NCI-H345 (cell line): ENCODE measurements around the gene CSTF2.
"Not testable (repeated sequence)": the region's sequence is repeated elsewhere in the genome, so short reads cannot be mapped to it uniquely, and the experiment has no call there.

ENCODE experiments used
- DNase-seq: peaks from one replicate; lab custom pipeline; 2025; lab: John Stamatoyannopoulos, UW

Gene CSTF2, protein sequence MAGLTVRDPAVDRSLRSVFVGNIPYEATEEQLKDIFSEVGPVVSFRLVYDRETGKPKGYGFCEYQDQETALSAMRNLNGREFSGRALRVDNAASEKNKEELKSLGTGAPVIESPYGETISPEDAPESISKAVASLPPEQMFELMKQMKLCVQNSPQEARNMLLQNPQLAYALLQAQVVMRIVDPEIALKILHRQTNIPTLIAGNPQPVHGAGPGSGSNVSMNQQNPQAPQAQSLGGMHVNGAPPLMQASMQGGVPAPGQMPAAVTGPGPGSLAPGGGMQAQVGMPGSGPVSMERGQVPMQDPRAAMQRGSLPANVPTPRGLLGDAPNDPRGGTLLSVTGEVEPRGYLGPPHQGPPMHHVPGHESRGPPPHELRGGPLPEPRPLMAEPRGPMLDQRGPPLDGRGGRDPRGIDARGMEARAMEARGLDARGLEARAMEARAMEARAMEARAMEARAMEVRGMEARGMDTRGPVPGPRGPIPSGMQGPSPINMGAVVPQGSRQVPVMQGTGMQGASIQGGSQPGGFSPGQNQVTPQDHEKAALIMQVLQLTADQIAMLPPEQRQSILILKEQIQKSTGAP

DNA sequence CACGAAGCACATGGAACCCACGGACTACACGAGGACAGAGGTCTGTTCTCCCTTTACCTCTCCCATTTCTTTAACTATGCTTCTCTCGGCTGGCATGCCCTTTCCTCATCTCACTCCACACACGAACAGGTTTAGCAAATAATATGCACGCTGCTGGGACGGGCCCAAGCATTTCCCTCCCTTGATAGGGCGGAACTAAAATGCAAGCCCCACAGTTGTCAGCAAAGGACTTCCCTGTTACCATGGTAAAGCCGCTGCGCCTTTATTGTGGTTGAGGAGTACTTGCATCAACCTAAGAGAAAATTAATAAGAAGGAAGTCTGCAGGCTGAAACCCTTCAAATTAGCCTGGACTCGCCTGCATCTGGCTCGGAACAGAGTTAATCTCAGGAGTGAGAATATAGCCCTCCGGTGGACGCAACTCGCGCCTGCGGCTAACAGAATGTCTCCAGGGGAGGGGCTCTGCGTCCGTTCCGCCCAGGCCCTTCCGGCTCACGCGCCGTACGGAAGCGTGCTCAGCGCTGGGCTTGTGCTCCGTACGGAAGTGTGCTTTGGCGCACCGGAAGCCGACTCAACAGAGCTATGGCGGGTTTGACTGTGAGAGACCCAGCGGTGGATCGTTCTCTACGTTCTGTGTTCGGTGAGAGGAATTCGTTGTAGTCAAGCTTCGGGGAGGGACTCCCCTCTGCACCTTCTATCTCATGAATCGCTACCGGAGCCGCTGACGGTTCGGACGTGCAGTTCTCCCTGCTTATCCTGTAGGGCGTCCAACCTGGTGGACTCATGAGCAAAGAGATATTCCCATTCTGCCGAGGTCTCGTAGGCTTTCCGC lies at the start of gene CSTF2:
Gene CSTF2 (plus strand): TSS at position 555 of the 830 bp plus-strand sequence. CDS start 26 bp downstream, at position 581.
- peak; percentile 91 for DNase-seq

DNA sequence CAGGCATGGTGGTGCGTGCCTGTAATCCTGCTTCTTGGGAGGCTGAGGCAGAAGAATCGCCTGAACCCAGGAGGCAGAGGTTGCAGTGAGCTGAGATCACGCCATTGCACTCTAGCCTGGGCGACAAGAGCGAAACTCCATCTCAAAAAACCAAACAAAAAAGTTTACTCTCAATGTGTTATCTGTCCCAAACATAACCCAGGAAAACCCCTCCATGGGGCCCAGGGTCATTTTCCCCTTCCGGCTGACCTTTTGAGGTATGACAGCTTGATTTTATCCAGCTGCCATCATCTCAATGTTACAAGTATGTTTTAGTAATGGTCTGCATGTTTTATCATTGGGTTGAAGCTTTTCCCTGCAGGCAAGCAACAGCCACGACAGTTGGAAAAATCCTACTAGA lies 23.8 kb upstream of the CSTF2 start:
- DNase-seq, result not testable (repeated sequence)

DNA sequence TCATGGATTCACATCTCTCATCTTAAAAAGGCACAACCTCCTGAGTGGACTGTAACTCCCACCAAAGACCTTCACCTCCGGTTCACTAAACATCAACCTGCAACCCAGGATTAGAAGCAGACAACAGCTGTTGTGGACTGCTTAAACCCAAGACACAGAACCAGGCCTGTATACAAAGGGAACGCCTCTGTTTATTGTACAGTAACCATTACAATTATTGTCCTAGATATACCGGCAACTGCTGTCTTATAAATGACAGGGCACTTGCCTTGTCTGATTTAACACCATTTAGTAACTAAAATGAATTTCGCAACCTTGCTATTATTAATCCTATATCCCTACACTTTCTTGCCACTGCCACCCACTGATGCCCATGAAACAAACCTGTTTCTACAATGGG lies 22.8 kb upstream of the CSTF2 start:
- no peak for DNase-seq

DNA sequence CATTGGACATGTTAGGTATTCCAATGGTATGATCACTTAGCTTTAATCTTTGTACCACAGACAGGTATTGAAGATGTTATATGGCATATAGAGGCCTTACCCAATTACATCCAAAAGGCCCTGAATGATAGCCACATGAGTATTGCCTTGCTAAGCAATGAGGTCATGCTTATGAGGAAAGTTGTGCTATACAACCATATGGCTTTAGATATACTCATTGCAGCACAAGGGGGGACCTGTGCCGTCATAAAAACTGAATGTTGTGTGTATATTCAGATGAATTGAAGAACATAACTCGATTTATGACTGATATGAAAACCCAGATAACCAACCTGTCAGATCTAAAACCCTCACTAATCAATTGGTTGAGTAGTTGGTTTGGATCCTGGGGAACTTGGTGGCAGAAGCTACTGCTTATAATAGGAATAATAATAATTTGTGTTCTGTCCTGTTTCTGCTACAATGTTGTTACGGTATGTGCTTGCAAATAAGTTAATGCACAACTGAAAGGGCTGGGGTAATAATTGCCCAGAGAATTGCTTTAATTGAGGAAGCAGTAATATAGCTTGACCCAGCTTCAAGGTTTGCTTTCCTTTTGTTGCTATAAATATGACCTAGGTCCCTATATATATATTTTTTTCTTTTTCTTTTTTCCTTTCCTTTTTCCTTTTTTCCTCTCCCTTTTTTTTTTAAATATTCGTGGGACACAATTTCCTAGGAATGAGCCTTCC lies 21.5 kb upstream of the CSTF2 start:
- DNase-seq, result no peak

DNA sequence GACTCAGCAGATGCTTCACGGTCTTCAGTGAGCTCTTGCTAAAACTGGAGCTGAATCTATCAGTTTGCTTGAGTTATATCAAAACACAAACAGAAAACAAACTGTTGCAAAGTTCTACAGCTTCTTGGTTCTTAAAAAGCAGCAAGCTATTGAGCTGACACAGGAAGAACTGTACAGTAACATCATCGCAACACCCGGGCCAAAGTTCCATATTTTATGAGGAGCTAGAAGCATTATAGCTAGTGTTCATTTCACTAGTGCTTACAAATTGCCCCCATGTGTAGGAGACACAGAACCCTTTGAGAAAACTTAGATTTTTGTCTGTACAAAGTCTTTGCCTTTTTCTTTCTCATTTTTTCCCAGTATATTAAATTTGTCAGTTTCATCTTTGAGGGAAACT lies 17.3 kb upstream of the CSTF2 start:
- no peak for DNase-seq

DNA sequence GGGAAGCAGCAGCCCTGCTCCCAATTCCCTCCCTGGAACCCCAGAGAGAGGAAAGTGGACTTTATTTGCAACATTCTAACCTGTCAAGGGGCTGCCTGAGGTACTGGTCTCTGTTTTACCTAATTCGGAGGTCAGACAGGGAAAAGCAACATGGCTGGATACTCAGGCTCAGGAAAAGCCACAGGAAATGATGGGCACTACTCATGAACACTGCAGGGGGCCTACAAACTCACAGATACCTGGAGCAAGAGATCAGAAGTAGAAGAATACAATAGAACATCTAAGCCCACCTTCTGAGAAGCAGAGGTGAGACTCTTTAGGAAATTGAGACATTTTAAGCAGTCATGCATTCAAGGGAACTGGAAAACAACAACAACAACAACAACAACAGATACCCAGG lies 15.4 kb upstream of the CSTF2 start:
- no peak for DNase-seq

DNA sequence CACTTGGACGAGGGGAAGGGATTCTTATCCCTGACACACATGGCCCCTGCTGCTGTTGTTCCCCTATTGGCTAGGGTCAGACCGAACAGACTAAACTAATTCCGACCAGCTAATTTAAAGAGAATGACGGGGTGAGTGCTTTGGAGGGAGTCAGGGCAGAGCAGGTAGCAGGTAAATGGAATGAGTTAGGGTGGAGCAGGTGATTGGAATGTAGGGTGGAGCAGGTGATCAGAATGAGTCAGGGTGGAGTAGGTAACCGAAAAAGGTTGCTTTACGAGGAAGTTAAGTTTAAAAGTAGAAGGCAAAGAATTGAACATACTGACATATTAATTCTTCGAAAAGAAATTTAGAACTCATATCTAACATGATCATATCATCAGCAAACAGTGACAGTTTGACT lies 11.9 kb upstream of the CSTF2 start:
- not testable (repeated sequence) for DNase-seq

DNA sequence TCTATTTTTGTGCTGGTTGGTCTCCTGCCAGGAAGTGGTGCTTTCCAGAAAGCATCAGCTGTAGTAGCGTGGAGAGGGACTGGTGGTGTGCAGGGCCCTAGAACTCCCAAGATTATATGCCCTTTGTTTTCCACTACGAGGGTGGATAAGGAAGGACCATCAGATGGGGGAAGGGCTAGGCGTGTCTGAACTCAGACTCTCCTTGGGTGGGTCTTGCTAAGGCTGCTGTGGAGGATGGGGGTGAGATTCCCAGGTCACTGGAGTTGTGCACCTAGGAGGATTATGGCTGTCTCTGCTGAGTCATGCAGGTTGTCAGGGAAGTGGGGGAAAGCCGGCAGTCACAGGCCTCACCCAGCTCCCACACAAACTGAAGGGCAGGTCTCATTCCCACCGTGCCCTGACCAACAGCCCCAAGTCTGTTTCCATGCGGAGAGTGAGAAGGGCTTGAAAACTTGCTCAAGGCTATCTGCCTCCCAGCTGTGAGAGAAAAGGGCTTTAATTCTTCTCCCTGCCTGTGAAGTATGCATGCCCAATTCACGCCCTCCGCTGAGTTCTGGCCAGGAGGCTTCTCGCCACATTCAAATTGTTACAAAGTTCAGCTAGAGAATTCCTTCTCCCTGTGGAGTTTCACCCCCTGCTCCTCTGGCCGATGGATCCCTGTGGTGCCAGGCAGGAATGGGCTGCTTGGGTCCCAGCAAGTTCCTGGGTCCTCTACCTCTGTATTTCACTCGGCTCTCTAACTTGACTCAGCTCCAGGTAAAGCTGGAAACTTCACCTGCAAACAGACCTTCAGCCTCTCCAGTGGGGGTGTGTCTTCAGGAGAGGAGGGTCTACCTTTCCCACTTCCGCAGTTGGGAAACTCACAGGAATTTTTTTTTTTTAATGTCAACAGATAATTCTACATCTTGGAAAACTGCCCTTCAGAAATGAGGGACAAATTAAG lies 7.7 kb upstream of the CSTF2 start:
- DNase-seq, result no peak

DNA sequence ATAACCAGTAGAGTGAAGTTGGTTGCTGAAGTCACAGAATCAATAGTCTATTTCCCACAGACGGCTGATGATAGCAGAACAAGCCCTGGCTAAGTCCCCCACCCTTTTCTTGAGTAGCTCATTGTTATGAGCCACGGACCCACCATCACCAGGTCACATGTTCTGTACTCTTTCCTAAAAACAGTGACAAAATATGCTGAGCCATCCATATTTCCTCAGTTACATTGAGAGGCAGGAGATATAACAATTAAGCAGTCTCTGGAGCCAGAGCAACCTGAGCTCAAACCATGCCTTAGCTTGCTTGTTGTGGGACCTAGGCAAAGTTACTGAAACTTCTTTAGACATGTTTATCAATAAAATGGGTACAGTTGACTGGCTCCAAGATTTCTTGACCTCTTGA lies 2.9 kb upstream of the CSTF2 start:
- DNase-seq, result no peak

DNA sequence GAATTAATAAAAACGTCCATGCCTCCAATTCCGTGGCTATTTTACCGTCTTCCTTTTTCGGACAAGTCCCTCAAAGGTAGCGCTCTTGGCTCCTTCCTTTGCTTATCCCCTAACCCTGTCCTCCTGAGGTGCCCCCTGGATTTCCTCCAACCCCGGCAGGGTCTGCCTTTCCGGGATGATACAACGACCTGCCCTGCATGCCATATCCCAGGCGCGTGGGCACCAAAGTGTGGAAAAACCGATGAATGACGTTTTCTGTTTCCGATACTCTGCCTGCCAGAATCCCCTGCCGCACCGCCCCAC lies 706 bp upstream of the CSTF2 start:
- no peak for DNase-seq

DNA sequence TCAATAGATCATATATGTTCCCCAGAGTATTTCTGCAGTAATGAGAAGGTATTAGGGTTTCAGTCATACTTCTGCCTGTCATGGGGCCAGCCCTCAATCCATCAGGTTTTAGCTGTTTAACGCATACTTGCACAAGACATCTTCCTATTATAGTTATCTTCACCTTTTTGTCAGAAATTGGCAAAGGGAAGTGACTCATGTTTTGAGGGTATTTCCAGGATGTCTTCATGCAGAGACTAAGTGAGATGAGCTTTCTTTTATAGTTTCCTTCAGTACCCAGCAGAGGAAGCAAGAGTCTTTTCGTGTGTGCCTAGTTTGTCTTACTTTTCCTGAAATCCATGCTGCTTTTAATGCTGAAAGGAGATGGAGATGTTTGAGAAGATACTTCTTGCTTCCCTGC lies 9.5 kb downstream of the CSTF2 start:
- DNase-seq, result no peak

DNA sequence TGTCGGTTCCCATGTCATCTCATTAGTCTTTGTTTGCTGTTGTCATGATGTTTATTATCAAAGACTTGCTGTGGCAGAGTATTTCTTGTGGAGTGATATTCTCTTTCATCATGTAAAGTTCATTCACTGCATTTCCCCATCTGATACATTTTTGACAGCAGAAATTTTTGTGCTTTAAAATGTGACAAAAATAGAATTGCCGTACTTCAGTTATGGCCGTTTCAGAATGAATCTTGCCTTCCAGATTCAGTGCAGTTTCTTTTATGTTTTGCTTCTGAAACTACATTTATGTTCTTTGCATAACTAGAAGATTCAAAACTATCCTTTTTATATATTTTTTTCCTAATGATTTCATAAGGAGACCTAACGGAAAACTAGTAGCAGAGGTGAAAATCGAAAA lies 10.0 kb downstream of the CSTF2 start:
- no peak for DNase-seq

DNA sequence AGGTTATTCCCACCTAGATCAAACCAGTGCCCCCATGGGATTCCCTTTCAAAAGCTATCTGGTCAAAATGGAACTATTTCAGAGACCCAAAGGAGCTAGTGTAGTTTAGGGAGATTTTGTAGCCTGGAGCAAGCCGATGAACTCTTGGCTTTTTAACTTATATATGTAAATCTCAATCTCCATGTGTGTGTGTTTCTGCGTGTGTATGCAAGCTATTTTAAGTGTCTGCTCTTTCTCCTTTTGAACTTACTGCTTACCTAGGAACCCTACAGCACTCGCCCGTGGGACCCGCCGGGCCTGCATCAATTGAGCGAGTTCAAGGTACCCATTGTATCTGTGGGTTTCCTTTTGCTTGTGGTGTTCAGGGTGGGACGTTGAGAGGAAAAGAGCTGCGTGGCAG lies 10.4 kb downstream of the CSTF2 start:
- no peak for DNase-seq

DNA sequence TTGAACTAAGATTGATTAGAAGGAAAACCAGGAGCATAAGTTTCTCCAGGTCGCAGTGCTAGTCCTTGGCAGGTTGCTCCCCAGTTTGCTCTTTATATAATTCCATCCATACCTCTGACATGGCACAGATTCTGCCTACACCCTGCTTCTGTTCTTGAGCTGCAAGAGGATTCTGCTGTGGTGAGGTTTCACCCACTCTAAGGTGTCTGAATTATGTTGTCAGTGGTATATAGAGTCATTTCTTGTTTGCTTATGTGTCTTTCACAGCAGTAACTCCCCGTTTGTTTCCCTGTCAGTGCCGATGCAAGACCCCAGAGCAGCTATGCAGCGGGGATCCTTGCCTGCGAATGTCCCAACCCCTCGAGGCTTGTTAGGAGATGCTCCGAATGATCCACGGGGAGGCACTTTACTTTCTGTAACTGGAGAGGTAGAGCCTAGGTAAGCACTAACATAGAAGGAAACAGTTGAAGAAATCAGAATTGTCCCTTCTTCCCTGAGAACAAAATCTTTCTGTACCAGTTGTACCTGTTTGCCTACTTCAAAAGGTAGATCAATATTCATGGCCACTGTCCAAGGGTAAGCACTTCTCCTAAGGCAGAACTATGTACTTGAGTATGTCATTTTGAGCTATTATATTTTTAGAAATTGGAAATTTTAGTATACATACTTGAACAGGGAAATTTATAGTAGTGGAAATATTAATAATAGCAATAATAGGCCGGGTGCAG lies 11.2 kb downstream of the CSTF2 start:
- DNase-seq, result no peak

DNA sequence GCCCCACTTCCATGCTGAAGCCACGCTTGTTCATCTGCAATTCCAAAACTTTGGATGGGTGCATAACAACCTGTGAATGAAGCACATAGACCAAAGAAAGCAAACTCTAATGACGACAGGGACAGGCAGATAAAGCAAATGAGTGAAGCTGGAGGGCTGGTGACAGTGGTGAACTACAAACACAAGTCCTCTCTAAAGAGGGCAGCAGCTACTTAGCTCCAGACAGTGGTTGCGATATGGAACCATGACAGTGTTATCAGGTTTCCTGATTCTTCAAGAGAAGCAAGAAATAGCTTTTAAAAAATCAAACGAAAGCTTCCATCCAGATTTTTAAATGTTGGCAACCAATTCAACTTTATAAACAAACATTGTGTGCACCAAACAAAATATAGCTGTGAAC lies 30.1 kb downstream of the CSTF2 start:
- DNase-seq, result no peak

DNA sequence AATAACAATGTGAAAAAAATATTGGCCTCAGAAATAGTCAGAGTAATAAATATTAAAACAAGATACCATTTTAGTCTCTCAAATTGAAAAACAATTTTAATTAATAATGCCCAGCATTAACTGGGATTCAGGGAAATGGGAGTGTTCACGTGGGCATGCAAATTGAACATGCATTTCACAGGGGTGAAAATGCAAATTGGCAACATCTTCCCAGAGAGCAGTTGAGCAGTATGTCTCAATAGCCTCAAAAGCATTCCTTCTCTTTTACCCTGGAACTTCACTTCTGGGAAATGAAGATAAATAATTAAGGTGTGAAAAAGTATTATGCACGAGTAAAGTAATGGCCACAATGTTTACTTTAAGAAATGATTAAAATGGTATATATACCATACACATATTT lies 32.6 kb downstream of the CSTF2 start:
- DNase-seq, result no peak

DNA sequence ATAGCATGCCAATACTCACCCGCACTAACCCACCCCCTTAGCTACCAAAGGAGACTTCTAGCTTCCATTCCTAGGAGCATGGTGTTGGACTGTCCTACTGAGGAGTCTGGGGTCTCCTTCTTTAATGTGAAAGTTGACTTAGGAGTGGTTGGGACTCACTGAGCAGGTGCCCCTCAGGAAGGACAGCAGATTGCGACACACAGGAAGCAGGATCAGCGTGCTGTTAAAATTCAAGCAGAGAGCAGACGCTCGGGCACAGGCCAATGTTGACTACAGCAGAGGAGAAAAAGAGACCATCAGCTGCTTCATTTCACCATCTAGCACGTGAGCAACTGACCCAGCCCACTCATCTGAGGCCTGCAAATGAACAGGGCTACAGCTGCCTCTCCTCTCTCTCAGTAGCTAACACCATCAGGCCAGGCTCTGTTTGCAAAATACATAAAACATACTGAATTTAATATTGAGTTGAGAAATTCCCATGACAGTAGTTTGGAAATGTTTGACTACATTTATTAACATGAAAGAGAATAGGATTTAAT lies 43.2 kb downstream of the CSTF2 start:
- no peak for DNase-seq

DNA sequence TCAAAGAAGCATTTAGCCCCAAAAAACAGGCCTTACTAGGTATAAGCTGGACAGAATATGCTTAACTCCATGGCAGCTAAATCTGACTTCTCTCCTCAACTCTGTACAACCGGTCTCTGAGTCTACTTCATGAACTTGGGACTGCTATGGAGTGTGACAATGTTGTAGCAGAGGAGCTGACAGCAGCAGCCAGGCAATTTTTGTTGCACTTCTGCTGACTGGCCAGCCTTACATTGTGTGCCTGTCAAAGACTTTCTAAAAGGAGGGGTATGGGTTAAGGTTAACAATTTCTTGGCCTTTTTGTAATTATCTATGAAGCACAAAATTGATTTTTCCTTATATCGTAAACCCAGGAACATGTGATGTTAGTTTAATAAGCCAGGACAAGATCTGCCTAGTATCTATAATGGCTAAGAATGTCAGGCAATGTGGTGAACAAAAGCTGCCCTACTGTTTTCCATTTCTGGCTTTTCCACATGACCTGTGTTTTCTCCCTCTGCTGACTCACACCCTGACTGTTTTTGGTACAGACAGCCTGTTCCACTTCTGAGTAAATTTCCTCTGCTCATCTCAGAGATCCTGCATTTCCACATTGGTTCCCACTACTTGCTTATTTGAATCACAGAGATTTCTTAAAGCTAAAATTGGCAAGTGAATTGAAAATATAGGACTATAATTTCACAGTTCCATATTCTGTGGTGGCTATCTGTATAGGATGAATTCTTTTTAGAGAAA lies 44.6 kb downstream of the CSTF2 start:
- no peak for DNase-seq

DNA sequence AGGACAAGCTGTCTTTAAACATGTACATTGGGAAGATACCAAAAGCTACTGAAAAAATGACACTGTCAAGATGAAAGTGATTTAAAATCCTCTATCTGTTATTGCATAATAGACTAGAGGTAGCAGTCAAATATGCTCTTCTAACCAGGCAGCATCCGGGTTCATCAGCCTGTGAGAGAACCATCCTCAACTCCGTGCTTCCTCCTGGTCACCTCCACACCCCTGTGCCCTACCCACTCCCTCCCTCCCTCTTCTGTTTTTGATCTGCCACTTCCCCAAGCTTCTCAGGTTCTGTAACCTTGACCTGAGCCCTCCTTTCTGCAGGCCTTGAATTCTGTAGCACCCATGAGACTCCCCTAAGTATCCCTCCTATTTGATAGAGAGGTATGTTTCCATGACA lies 48.1 kb downstream of the CSTF2 start:
- no peak for DNase-seq

DNA sequence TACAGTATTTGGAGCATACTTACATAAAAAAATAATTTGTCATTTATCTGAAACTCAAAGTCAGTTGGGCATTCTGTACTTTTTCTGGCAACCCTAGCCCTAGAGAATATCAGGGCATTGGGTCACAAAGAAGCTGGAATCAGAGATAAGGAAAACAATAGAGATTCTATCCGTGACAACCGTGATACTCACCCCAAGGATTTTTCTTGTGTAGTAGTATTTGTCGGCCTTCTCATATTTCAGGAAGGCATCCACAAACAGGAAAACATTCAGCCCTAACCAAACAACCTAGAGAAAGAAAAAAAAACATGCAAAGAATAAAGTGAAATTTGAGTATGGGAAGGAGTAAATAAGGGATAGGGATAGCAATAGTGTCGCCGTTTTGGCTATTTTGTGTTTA lies 50.3 kb downstream of the CSTF2 start:
- no peak for DNase-seq
